GM19395 (cell line): ENCODE measurements around the gene CATSPER3.

ENCODE experiments used
- ATAC-seq: cut with Tn5 transposase; IDR thresholded peaks from one replicate; pipeline ENCODE4 v1.9.1; 2021; ENCODE audit warnings: mild to moderate bottlenecking, moderate library complexity; ENCODE audit not compliant: unreplicated experiment

Gene CATSPER3

DNA sequence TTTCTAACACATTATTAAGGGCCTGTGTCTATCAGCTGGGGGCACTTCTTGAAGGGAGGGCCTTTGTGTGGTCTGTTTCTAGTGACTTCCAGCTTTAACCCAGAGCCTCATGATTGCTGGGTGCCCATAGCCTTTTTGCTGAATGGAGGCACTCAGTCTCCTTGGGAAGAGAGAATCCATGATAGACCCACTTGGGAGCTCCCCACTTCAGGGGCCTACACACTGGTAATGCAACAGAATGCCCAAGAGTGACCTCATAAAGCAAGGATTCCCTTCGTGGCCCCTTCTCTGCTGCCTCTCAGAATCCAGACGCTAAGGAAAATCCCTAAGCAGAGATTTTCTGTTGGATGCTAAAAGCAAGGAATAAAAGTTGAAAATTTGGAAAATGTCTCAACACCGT lies at the start of gene CATSPER3:
CATSPER3 (plus strand) TSS at position 301 of the 400 bp plus-strand sequence; CDS start at position 386, 85 bp downstream.
- ATAC-seq: no peak

GRCh38 chr5:134918861-134919260 lies 48.8 kb upstream of the CATSPER3 start:
- ATAC-seq: no peak

DNA sequence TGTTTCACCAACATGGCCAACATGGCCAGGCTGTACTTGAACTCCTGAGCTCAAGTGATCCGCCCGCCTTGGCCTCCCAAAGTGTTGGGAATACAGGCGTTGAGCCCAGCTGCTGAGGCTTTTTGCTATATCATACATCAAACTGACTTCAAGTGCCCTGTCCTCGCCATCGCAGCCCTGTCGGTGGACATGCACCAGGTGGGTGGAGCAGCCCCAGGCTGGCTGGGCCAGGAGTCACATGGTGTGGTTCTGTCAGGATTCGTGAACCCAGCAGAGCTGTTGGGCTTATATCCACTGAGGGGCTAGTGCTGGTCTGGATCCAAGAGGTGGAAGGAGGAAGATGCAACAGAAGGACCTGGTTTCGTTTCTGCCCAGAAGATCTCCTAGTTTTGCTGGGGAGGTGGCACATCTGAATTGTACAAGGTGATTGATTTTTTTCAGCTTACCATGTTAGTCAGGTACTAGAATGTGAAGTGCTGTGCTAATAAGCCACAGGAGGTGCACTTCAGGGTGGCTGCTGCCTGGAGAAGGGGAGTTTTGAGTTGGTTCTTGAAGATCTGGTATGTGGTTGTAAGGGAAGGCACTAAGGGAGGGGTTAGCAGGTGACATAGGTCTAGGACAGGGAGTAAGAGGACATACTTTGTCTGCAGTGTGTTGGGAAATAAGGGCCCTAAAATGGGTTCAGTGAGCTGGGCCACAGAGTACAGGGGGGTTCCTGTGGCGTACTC lies 46.7 kb upstream of the CATSPER3 start:
- ATAC-seq: no peak

DNA sequence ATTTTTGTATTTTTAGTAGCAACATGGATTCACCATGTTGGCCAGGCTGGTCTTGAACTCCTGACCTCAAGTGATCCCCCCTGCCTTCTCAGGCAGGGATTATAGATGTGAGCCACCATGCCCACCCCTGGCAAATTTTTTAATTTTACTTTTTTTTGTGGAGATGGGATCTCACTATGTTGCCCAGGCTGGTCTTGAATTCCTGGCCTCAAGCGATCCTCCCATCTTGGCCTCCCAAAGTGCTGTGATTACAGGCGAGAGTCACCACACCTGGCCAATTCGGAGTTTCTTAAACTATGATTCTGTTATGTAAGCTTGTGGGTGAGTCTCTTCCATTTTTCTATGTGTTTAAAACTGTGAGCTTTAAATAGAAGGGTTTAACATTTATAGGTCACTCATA lies 35.2 kb upstream of the CATSPER3 start:
- ATAC-seq: no peak

GRCh38 chr5:134934202-134934601 lies 33.5 kb upstream of the CATSPER3 start:
- no peak for ATAC-seq

- no peak for ATAC-seq
Measured at GRCh38 chr5:134935711-134936602, 31.8 kb upstream of the CATSPER3 start.

DNA sequence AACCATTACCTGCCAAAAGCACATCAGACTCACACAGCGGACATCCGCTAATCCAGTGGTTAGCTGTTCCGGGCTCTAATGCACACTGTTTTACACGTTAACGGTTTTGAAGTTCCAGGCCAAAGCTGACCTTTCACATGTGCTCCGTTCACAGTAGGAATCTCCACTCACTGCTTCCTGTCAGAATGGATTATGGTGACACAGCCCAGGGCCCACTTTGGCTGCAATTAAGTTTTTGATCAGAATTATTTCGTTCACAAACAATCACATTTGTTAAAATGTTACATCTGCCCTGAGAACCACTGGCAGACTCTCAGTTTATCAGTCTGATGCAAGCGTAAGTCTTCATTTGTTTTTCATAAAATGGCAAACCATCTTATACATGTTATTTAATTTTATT lies 30.2 kb upstream of the CATSPER3 start:
- no peak for ATAC-seq

GRCh38 chr5:134938030-134938429 lies 29.7 kb upstream of the CATSPER3 start:
- ATAC-seq: no peak

- no peak for ATAC-seq
Measured at GRCh38 chr5:134939500-134939899, 28.2 kb upstream of the CATSPER3 start.

DNA sequence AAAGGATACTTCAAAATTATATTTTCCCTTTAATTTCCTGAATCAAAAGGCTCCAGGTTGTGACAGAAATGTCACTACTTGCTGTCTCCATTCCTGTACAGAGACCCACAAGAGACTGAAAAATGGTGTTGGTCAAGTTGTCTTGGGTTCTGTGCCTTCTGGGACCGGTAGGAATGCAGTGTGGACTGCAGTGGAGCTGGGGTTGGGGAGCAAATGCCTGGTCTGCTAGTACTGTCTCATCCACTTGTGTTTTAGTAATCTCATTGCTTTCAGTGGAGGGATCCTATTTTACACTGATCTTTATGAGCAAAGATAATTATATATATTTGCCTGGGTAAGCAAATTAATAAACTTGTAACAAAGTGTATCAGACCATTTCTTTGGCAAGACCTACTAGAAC lies 24.2 kb upstream of the CATSPER3 start:
- no peak for ATAC-seq

DNA sequence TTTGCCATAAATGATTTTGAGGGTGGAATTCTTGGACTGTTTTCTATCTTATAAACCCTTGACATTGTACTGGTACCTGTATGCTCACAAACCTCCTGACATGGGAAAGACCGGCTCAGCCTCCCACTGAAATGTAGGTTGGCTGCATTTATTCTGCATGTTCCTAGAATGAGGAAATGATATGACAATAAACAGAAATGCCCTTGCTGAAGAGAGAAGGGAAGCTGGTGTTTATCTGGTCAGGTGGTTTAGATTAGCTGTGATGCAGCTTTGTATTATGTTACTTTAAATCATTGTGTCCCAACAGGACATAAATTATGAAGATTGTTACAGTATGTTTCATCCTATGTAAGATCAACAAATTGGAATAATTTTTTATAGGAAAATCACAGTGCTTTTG lies 23.1 kb upstream of the CATSPER3 start:
- ATAC-seq: no peak

GRCh38 chr5:134945041-134945440 lies 22.7 kb upstream of the CATSPER3 start:
- ATAC-seq: no peak

DNA sequence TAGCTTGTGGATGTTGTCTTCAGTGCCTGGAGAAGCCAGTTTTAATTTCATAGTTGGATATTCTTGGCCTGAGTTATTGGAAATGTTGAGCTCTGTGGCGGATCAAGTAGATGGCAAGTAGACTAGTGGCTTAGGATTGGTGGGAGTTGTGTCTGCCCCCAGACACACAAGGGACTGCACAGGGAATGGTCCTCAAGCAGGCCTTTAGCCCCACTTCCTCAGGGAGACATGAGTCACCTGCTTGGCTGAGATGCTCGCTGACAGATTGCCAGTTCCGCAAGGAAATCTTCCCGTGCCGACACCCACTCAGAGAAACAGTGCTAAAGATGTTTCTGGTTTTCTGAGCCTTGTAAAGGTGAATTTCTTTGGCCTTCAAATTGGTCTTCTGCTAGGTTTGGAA lies 18.8 kb upstream of the CATSPER3 start:
- no peak for ATAC-seq

DNA sequence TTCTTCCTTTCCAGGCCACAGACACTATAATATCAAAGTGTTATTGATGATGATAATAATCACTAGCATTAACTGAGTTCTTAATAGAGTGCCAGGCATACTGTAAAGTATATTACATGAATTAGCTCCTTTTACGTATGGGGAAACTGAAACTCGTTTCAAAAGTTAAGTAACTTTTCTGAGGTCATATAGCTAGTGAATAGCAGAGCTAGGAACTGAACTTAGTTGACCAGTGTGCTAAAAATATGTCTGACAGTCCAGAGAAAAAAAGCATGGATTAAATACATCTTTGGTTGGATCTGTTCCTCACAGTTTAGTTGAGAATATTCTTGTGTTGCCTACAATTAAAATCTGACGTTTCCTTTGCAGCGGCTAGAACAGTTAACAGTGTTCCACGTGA lies 18.4 kb upstream of the CATSPER3 start:
- ATAC-seq: no peak

DNA sequence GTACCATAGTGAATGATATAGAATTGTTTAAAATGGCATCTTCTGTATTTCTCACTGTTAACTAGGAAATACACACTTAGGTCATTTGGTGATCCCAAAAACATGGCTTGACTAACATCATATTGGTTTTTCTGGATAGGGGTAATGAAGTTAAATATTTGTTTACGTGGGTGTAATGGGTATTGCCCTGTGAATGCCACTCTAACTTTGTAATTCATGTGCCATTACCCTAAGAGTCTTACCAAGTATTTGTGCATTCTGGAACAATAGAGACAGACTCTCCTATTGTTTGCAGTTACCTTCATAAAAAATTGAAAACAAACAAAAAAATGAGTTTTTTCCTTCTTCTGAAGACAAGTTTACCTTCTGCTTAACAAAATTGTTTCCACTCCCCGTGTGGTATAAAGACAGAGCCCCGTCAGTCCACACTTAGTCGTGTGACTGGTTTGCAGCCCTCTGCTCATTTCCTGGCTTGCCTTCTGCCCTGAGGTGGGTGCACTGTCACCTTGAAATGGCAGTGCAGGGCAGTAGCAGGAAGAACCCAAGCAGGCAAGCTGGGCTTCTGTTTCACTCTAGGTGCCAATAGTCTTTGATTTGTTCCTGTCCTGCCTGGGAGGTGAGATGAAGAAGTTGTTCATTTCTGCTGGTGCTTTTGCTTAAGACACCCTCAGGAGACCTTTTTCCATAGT lies 9.6 kb upstream of the CATSPER3 start:
- ATAC-seq: no peak

- no peak for ATAC-seq
Measured at GRCh38 chr5:134958755-134959154, 9.0 kb upstream of the CATSPER3 start.

- ATAC-seq: no peak
Measured at GRCh38 chr5:134963098-134963497, 4.6 kb upstream of the CATSPER3 start.

- ATAC-seq: no peak
Measured at GRCh38 chr5:134964359-134965270, 3.1 kb upstream of the CATSPER3 start.

- ATAC-seq: no peak
Measured at GRCh38 chr5:134965271-134965825, 2.4 kb upstream of the CATSPER3 start.

GRCh38 chr5:134968055-134968454 lies 348 bp downstream of the CATSPER3 start:
- ATAC-seq: no peak
